Loucy (cell line): ENCODE data around the gene SPPL3.

ENCODE experiments used
- H2AFZ ChIP-seq: fragments of 200-600 bp; sonication (generic); 2 replicates; pipeline ENCODE4 v1.6.0; 2016; ENCODE audit warnings: antibody characterized with exemption, mild to moderate bottlenecking, low read length, moderate library complexity
- H3F3A ChIP-seq: fragments of 200-600 bp; 2 replicates; pipeline ENCODE4 v1.6.0; 2016; ENCODE audit warnings: antibody characterized with exemption, low read depth, mild to moderate bottlenecking
- H3K27me3 ChIP-seq: fragments of 200-600 bp; sonication (generic); 2 replicates; pipeline ENCODE4 v1.6.1; 2014; ENCODE audit warnings: low read length, mild to moderate bottlenecking; ENCODE audit not compliant: insufficient read depth, poor library complexity, severe bottlenecking
- H3K36me3 ChIP-seq: fragments of 200-600 bp; sonication (generic); 2 replicates; pipeline ENCODE4 v1.6.1; 2016; ENCODE audit warnings: low read length; ENCODE audit not compliant: insufficient read depth
- H3K4me1 ChIP-seq: fragments of 200-600 bp; sonication (generic); 2 replicates; pipeline ENCODE4 v1.5.1; 2014; ENCODE audit warnings: low read length, mild to moderate bottlenecking; ENCODE audit not compliant: insufficient read depth, poor library complexity, severe bottlenecking
- H3K4me2 ChIP-seq: fragments of 200-600 bp; sonication (generic); 2 replicates; pipeline ENCODE4 v1.6.0; 2014; ENCODE audit warnings: antibody characterized with exemption, low read length, low read depth, mild to moderate bottlenecking; ENCODE audit not compliant: poor library complexity, severe bottlenecking
- H3K4me3 ChIP-seq: fragments of 200-600 bp; sonication (generic); 2 replicates; pipeline ENCODE4 v1.5.1; 2014; ENCODE audit warnings: low read length, mild to moderate bottlenecking, mixed read lengths; ENCODE audit not compliant: poor library complexity, severe bottlenecking
- H3K79me2 ChIP-seq: fragments of 200-600 bp; sonication (generic); 2 replicates; pipeline ENCODE4 v1.6.1; 2014; ENCODE audit warnings: low read length; ENCODE audit not compliant: insufficient read depth
- H3K9ac ChIP-seq: fragments of 200-600 bp; sonication (generic); 2 replicates; pipeline ENCODE4 v1.6.0; 2014; ENCODE audit warnings: mild to moderate bottlenecking, low read depth, low read length, moderate library complexity; ENCODE audit not compliant: poor library complexity, severe bottlenecking
- H3K9me2 ChIP-seq: fragments of 200-600 bp; sonication (generic); replicated peaks from 2 replicates; pipeline ENCODE4 v1.6.1; 2016; ENCODE audit warnings: low read depth, low read length, mixed read lengths
- H3K9me3 ChIP-seq: fragments of 200-600 bp; sonication (generic); 2 replicates; pipeline ENCODE4 v1.6.1; 2014; ENCODE audit warnings: mild to moderate bottlenecking, antibody characterized with exemption, low read length, low read depth; ENCODE audit not compliant: insufficient read depth
- H4K20me1 ChIP-seq: fragments of 200-600 bp; sonication (generic); 2 replicates; pipeline ENCODE4 v1.6.0; 2014; ENCODE audit warnings: antibody characterized with exemption, low read length, mild to moderate bottlenecking; ENCODE audit not compliant: insufficient read depth, poor library complexity, severe bottlenecking
- EZH2phosphoT487 ChIP-seq: fragments of 200-600 bp; IDR thresholded peaks from 2 replicates; pipeline ENCODE4 v1.6.1; 2018; ENCODE audit warnings: antibody characterized with exemption, mild to moderate bottlenecking, moderate library complexity, borderline replicate concordance
- TF ChIP-seq, protein P1 (sequence below): fragments of 200-600 bp; sonication (generic); conservative IDR thresholded peaks from 2 replicates; pipeline ENCODE4 v1.5.1; 2014; ENCODE audit warnings: mild to moderate bottlenecking, antibody characterized with exemption, low read length

SPPL3 gene

DNA sequence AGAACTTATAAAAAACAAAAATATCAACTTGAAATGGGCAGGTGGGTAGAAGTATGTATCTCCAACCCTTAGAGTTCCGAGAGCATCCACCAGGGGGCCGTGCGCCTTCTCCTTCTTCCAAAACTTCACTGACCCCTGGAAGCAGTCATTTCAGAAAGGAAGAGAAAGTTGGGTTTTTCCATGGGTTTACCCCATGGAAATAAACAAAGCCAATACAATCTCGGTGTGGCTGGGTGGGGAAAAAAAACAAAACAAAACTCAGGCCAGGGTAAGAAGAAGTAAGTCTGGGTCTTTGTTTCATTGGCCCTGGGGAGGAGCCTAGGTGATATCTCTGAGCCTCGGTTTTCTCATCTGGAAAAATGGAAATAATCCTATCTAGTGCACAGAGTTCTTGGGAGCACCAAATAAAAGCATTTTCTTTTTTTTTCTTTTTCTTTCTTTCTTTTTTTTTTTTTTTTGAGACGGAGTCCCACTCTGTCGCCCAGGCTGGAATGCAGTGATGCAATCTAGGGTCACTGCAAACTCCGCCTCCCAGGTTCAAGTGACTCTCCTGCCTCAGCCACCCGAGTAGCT lies 40.6 kb upstream of the SPPL3 start:
- no peak for TF ChIP-seq EZH2phosphoT487
- TF ChIP-seq, protein P1, sequence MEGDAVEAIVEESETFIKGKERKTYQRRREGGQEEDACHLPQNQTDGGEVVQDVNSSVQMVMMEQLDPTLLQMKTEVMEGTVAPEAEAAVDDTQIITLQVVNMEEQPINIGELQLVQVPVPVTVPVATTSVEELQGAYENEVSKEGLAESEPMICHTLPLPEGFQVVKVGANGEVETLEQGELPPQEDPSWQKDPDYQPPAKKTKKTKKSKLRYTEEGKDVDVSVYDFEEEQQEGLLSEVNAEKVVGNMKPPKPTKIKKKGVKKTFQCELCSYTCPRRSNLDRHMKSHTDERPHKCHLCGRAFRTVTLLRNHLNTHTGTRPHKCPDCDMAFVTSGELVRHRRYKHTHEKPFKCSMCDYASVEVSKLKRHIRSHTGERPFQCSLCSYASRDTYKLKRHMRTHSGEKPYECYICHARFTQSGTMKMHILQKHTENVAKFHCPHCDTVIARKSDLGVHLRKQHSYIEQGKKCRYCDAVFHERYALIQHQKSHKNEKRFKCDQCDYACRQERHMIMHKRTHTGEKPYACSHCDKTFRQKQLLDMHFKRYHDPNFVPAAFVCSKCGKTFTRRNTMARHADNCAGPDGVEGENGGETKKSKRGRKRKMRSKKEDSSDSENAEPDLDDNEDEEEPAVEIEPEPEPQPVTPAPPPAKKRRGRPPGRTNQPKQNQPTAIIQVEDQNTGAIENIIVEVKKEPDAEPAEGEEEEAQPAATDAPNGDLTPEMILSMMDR = peak; percentile 83
- no peaks in the 10 kb centered on the region for H3K79me2 ChIP-seq
- no peaks in the 10 kb centered on the region for H3K36me3 ChIP-seq
- 0 out of 2 replicates have a peak overlapping the region, but pooled peaks have one; percentile 69 for H2AFZ ChIP-seq
- H3K9ac ChIP-seq = no peak overlapping the region
- H3K27me3 ChIP-seq = no peaks in the 10 kb centered on the region
- no peaks in the 10 kb centered on the region for H3F3A ChIP-seq
- no peak overlapping the region for H3K4me3 ChIP-seq
- no peaks in the 10 kb centered on the region for H3K9me2 ChIP-seq
- no peaks in the 10 kb centered on the region for H3K9me3 ChIP-seq
- peaks cover 6% of the 10 kb centered on the region for H3K4me1 ChIP-seq
- no peak overlapping the region for H3K4me2 ChIP-seq
- no peaks in the 10 kb centered on the region for H4K20me1 ChIP-seq

DNA sequence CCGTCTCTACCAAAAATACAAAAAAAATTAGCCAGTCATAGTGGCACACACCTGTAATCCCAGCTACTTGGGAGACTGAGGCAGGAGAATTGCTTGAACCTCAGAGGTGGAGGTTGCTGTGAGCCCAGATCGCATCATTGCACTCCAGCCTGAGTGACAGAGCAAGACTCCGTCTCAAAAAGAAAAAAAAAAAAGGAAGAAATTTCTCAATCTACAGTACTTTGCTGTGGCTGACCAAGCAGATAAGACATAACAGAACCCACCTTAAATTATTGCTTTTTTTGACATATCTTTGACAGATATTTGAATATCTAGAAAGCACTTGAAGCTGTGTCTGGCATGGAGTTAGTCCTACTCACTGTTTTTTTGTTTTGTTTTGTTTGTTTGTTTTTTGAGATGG lies 39.3 kb upstream of the SPPL3 start:
- Histone ChIP-seq H3K4me3 (no peak overlapping the region), H3K36me3 (no peaks in the 10 kb centered on the region), H2AFZ (no peak overlapping the region), H3K79me2 (no peaks in the 10 kb centered on the region), H3K27me3 (no peaks in the 10 kb centered on the region), H3K4me2 (no peak overlapping the region), H3K9ac (no peak overlapping the region), H3K9me3 (no peaks in the 10 kb centered on the region), H4K20me1 (no peaks in the 10 kb centered on the region), H3K9me2 (no peaks in the 10 kb centered on the region), H3K4me1 (peaks cover 6% of the 10 kb centered on the region), H3F3A (no peaks in the 10 kb centered on the region)
- TF ChIP-seq, protein P1 = no peak
- TF ChIP-seq EZH2phosphoT487 = no peak

DNA sequence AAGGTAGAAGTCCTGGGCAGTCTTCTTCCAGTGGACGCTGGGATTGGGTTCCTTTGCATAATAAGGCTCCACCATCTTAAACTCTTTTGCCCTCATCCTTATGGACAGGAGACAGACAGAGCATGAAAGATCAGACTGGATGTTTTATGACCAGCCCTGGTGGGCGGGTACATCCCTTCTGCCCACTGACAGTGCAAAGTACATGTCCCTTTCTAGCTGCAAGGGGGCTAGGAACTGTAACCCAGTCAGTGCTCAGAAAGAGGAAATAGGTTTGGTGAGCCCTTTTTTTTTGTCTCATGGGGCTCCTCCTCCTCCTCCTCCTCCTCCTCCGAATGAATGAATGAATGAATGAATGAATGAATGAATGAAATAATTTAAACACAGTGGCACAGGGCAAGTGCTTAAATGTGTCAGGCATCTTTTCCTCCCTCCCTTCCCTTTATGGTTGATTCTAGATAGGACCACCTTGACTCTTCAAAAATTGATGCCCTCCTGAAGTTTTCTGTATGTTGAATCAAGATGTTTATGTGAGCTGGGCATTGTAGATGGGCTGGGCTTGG lies 37.8 kb upstream of the SPPL3 start:
- Histone ChIP-seq H3K9ac (no peak overlapping the region), H3K4me2 (no peak overlapping the region), H3K4me1 (peaks cover 6% of the 10 kb centered on the region), H2AFZ (no peak overlapping the region), H3K79me2 (no peaks in the 10 kb centered on the region), H3K36me3 (no peaks in the 10 kb centered on the region), H3K4me3 (no peak overlapping the region), H3K27me3 (no peaks in the 10 kb centered on the region), H4K20me1 (no peaks in the 10 kb centered on the region), H3K9me2 (no peaks in the 10 kb centered on the region), H3K9me3 (no peaks in the 10 kb centered on the region), H3F3A (no peaks in the 10 kb centered on the region)
- TF ChIP-seq, protein P1 = no peak
- no peak for TF ChIP-seq EZH2phosphoT487
